ENCODE data around the gene FHL1.

Gene FHL1

DNA sequence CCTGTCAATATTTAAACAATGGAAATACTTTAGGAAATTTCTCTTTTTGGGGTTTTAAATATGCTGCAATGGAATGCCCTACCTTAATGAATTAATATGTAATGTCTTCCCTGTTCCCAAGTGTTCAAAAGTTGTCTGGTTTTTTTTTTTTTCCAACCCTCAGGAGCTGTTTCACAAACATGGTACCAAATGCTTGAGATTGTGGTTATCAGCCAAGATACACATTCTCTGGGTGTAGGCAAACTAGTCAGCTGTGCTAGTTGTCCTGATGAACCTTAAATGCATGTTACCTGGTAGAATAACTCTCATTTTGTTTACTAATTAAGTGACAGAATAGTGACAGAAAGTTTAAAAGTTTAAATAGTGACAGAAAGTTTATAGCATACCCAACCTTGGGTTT lies 50.7 kb downstream of the FHL1 start:
- no peak overlapping the region for H3K4me3 ChIP-seq (ENCODE audit: low read depth, low read length)
- H3K36me3 ChIP-seq (replicated peaks), result no peaks in the 10 kb centered on the region
- TF ChIP-seq, protein P1, sequence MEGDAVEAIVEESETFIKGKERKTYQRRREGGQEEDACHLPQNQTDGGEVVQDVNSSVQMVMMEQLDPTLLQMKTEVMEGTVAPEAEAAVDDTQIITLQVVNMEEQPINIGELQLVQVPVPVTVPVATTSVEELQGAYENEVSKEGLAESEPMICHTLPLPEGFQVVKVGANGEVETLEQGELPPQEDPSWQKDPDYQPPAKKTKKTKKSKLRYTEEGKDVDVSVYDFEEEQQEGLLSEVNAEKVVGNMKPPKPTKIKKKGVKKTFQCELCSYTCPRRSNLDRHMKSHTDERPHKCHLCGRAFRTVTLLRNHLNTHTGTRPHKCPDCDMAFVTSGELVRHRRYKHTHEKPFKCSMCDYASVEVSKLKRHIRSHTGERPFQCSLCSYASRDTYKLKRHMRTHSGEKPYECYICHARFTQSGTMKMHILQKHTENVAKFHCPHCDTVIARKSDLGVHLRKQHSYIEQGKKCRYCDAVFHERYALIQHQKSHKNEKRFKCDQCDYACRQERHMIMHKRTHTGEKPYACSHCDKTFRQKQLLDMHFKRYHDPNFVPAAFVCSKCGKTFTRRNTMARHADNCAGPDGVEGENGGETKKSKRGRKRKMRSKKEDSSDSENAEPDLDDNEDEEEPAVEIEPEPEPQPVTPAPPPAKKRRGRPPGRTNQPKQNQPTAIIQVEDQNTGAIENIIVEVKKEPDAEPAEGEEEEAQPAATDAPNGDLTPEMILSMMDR (IDR thresholded peaks at IDR 0.05; ENCODE audit: low read depth, low read length, missing control alignments), result no peak
- in situ Hi-C loops (cut with HindIII; ENCODE audit: low pct_ligation_motif_present, low sequenced_read_pairs), result no loop called here
- no peaks in the 10 kb centered on the region for H3K27me3 ChIP-seq (replicated peaks)
- DNase-seq, result no peak
- no peak overlapping the region for H3K27ac ChIP-seq

DNA sequence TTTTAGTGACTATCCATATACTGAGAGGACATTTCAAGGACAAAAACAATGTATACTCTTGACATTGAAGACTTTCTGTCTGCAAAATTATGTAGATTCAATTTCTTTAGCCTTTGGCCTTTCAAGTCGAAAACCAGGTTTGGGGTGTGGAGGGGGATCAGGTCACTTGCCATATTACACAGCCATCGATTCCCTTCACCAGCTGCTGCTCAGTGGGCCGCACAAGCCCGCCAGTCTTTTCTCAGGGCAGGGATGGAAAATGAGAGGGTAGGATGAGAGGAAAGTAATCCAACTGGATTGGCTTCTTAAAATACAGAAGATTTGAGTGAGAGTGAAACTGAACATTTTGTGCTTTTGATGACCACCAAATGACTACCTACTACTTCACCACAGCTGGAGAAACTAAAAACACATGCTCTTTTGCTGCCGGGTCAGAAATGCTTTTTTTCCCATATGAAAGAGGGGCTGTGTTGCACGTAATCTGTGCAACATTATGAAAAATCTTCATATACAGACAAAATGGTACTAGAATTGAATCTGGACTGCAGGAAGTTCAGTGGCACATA lies 51.4 kb downstream of the FHL1 start:
- Histone ChIP-seq H3K27ac (no peak overlapping the region), H3K27me3 (replicated peaks) (no peaks in the 10 kb centered on the region), H3K36me3 (replicated peaks) (no peaks in the 10 kb centered on the region), H3K4me3 (ENCODE audit: low read depth, low read length) (no peak overlapping the region)
- in situ Hi-C loops (cut with HindIII; ENCODE audit: low pct_ligation_motif_present, low sequenced_read_pairs), result no loop called here
- TF ChIP-seq, protein P1 (IDR thresholded peaks at IDR 0.05; ENCODE audit: low read depth, low read length, missing control alignments), result no peak
- no peak for DNase-seq

DNA sequence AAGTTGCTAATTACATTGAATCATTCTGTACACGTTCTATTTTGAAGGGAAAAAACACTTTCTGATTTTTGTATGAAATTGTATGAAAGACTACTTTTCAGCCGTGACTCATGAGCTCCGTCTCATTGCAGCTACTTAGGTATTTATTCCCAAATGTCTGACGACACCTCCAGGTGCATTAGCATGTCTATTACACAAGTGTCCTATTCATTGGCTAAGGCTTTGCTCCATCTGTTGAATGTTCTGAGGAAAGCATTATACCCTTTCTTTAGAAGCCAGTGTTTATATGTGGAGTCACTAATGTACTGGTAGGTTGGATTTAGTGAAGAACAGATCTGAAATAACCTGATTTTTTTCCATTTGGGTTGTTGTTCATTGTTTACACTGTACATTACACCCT lies 52.0 kb downstream of the FHL1 start:
- no peak for DNase-seq
- in situ Hi-C loops (cut with HindIII; ENCODE audit: low pct_ligation_motif_present, low sequenced_read_pairs), result no loop called here
- Histone ChIP-seq H3K36me3 (replicated peaks) (no peaks in the 10 kb centered on the region), H3K27me3 (replicated peaks) (no peaks in the 10 kb centered on the region), H3K4me3 (ENCODE audit: low read depth, low read length) (no peak overlapping the region), H3K27ac (no peak overlapping the region)
- TF ChIP-seq, protein P1 (IDR thresholded peaks at IDR 0.05; ENCODE audit: low read depth, low read length, missing control alignments), result no peak

DNA sequence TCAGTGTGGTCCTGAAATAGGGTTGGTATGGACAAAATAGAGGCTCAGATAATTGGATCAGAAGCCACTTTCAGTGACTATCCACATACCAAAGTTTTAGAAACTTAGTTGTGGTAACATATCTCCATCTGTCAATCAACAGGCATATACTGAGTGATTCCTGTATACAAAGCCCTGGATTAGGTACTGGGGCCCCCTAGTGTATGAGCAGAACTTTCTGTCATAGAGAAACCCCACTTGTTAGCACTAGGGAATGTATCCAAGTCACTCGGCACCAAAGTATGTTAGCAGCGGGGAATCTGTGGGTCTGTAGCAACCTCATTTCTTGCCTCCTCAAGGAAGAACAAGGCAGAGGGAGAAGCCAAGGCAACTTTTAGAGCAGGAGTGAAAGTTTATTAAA lies 53.1 kb downstream of the FHL1 start:
- TF ChIP-seq, protein P1 (IDR thresholded peaks at IDR 0.05; ENCODE audit: low read depth, low read length, missing control alignments), result peak; percentile 61
- Histone ChIP-seq H3K4me3 (ENCODE audit: low read depth, low read length) (no peak overlapping the region), H3K27me3 (replicated peaks) (no peaks in the 10 kb centered on the region), H3K27ac (no peak overlapping the region), H3K36me3 (replicated peaks) (no peaks in the 10 kb centered on the region)
- in situ Hi-C loops (cut with HindIII; ENCODE audit: low pct_ligation_motif_present, low sequenced_read_pairs), result no loop called here
- no peak for DNase-seq

DNA sequence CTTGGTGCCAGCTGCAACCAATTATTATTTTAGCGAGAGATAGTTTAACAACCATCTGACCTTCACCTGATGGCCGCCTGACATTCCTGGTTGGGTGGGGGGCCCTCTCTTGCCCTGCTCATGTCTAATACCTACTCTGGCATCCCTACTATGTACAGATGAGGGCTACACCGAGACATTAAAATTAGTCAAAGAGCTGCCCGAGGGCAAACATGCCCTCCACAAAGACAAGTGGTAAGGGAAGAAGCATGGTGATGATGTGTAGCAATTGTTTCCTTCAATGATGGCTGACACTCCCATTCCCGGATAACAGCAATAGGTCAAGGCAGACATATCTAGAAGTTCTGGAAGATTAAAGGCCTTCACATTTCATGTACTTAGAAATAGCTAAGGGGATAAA lies 54.3 kb downstream of the FHL1 start:
- H3K27ac ChIP-seq, result no peak overlapping the region
- H3K4me3 ChIP-seq (ENCODE audit: low read depth, low read length), result no peak overlapping the region
- in situ Hi-C loops (cut with HindIII; ENCODE audit: low pct_ligation_motif_present, low sequenced_read_pairs), result no loop called here
- no peaks in the 10 kb centered on the region for H3K36me3 ChIP-seq (replicated peaks)
- DNase-seq, result no peak
- TF ChIP-seq, protein P1 (IDR thresholded peaks at IDR 0.05; ENCODE audit: low read depth, low read length, missing control alignments), result no peak
- H3K27me3 ChIP-seq (replicated peaks), result no peaks in the 10 kb centered on the region

DNA sequence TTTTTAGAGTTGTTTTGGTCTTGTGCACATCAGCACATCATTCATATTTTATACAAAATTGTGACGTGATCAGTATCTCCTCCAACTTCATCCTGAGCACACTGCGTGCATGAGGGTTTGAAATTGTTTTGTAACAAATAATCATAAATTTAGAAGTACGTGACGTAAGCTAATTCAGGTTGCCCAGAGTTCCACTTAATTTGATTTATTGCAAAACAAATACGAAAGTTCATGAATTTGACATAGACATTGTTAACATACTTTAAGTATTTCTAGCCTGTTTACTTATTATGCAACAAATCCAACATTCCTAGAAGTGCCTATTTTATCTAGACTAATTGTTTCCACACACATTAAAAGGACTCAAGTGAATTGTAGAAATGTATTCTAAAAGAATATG lies 55.6 kb downstream of the FHL1 start:
- no peak for DNase-seq
- H3K36me3 ChIP-seq (replicated peaks), result no peaks in the 10 kb centered on the region
- H3K4me3 ChIP-seq (ENCODE audit: low read depth, low read length), result no peak overlapping the region
- in situ Hi-C loops (cut with HindIII; ENCODE audit: low pct_ligation_motif_present, low sequenced_read_pairs), result no loop called here
- no peaks in the 10 kb centered on the region for H3K27me3 ChIP-seq (replicated peaks)
- TF ChIP-seq, protein P1 (IDR thresholded peaks at IDR 0.05; ENCODE audit: low read depth, low read length, missing control alignments), result no peak
- no peak overlapping the region for H3K27ac ChIP-seq
